HG03457 (cell line): ENCODE measurements around the gene NDUFB3.
"Not testable (repeated sequence)": the region's sequence is repeated elsewhere in the genome, so short reads cannot be mapped to it uniquely, and the experiment has no call there.

Experiments used
- ATAC-seq: cut with Tn5 transposase; IDR thresholded peaks from one replicate; pipeline ENCODE4 v1.9.1; 2021; ENCODE audit warnings: moderate number of reproducible peaks; ENCODE audit not compliant: unreplicated experiment

Gene NDUFB3

DNA sequence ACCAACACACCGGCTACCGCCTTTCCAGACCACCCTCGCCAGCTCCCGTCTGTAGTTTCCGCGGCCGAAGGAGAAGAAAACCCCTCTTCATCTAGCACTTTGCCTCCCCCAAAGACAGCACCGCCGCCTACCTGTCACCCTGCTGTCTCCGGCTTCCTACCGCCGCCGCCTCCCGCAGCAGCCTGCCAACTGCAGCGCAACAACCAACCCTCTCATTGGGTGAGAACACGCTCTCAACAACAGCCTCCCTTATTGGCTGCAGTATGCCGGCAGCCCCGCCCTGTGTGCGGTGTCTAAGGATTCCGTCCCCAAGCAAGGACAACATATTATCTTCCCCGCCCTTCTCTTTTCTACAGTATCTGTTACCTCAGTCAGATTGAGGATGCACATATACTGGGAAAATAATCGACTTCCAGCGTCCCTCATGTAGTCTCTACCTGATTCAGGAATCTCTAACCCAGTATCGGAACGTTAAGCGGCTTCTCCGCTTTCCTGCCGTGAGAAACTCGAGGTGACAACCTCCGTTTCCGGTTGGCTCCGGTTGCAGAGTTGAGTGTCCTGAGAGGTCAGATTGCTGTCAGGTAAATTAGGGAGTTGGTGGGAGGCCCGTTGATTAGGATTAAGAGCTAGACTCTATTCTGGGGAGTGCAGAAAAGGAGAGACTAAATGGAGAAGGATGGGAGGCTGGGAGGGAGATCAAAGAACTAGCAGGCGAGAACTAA, at the start of gene NDUFB3, which contains the start of gene HYCC2:
Gene NDUFB3, plus strand, starts transcription at position 523 of the 722 bp plus-strand sequence. CDS start 6,882 bp downstream, outside the sequence.
Gene HYCC2, minus strand, starts transcription at position 193 of the 722 bp plus-strand sequence. CDS start 47,662 bp downstream, outside the sequence.
- ATAC-seq: peak; percentile 96

DNA sequence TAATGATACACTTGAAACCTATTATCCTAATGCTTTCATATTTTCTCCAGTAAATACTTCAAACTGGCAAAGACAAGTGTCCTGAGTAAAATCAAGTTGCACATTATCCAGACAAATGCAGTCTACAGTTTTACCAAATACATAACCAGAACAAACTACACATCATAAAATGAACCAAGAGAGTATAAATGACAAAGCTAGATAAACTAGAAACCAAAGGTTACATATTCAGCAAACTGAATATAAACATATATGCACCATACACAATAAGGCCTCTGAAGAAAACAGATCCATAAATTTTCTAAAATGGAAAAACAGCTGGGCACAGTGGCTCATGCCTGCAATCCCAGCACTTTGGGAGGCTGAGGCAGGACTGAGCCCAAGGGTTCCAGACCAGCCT, 47.3 kb upstream of the NDUFB3 start:
- ATAC-seq: no peak

DNA sequence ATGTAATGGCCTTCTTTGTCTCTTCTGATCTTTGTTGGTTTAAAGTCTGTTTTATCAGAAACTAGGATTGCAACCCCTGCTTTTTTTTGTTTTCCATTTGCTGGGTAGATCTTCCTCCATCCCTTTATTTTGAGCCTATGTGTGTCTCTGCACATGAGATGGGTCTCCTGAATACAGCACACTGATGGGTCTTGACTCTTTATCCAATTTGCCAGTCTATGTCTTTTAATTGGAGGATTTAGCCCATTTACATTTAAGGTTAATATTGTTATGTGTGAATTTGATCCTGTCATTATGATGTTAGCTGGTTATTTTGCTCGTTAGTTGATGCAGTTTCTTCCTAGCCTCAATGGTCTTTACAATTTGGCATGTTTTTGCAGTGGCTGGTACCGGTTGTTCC, 37.4 kb upstream of the NDUFB3 start:
- not testable (repeated sequence) for ATAC-seq

DNA sequence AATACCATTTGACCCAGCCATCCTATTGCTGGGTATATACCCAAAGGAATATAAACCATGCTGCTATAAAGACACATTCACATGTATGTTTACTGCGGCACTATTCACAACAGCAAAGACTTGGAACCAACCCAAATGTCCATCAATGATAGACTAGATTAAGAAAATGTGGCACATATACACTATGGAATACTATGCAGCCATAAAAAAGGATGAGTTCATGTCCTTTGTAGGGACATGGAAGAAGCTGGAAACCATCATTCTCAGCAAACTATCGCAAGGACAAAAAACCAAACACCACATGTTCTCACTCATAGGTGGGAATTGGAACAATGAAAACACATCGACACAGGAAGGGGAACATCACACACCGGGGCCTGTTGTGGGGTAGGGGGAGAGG, 33.4 kb upstream of the NDUFB3 start:
- not testable (repeated sequence) for ATAC-seq

DNA sequence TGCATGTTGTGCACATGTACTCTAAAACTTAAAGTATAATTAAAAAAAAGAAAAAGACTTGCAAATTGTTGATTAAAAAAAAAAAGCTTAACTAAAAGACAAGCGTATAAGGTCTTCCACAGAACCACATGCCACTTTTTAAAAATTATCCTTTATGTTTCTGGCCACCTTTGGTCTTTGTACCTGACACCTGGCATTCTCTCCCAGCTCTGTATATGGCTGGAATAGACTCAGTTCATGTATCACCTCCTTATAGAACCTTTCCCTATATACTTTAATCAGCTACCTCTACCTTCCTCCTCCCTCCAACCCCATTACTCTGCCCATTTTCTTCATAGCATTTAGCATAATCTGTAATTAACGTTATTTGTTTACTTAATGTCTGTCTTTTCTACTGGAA, 32.9 kb upstream of the NDUFB3 start:
- ATAC-seq: no peak

DNA sequence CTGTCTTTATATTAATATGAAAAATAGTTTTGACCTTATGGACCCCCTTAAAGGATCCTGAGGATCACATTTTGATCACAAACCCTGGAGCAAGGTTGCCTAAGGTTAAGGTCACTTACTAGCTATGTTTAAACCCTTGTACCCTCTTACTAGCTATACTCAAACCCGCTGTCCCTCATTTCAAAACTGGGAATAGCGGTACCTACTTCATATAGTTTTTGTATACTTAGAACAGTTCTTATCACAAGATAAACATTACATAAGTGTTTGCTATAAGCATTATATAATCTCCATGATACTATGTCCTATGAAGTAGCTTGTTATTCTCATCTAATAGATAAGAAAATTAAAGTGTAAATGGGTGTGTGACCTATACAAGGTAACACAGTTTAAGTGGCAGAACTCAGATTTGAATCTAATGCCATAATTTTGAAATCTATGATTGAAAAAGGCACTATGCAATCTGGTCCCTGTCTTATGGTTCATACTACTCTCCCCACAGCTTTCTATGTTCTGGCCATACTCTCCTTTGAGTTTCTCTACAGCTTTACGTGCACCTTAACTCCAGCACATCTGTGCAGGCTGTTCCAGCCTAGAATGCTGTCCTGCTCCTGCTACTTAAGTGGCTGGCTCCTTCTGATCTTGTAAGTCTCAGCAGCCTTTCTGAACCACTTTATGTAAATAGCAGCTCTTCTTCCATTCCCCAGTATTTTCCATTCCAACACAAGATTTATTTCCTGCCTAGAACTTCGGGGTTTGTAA, 30.8 kb upstream of the NDUFB3 start:
- ATAC-seq: no peak

DNA sequence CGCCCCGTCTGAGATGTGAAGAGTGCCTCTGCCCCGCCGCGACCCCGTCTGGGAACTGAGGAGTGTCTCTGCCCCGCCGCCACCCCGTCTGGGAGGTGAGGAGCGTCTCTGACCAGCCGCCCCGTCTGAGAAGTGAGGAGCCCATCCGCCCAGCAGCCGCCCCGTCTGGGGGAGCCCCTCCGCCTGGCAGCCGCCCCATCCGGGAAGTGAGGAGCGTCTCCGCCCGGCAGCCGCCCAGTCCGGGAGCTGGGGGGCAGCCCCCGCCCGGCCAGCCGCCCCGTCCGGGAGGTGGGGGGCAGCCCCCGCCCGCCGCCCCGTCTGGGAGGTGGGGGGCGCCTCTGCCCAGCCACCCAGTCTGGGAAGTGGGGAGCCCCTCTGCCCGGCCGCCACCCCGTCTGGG, 29.4 kb upstream of the NDUFB3 start:
- not testable (repeated sequence) for ATAC-seq

DNA sequence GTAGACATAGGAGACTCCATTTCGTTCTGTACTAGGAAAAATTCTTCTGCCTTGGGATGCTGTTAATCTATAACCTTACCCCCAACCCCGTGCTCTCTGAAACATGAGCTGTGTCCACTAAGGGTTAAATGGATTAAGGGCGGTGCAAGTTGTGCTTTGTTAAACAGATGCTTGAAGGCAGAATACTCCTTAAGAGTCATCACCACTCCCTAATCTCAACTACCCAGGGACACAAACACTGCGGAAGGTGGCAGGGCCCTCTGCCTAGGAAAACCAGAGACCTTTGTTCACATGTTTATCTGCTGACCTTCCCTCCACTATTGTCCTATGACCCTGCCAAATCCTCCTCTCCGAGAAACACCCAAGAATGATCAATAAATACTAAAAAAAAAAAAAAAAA, 28.8 kb upstream of the NDUFB3 start:
- ATAC-seq: not testable (repeated sequence)

DNA sequence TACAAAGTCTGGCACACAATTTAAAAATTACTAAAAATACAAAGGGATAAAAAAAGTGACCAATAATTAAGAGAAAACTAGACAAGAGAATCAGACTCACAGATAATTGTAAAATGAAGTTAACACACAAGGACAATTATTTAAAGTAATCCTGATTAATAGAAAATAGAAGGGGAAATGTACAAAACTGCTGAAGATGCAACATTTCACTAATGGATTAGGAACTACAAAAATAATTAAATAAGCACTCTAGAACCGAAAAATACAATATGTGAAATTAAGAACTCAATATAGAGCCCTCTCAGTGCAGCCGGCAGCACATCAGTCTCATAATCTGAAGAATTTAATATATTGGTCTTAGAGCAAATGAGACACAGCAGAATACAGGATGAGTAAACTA, 24.9 kb upstream of the NDUFB3 start:
- no peak for ATAC-seq

DNA sequence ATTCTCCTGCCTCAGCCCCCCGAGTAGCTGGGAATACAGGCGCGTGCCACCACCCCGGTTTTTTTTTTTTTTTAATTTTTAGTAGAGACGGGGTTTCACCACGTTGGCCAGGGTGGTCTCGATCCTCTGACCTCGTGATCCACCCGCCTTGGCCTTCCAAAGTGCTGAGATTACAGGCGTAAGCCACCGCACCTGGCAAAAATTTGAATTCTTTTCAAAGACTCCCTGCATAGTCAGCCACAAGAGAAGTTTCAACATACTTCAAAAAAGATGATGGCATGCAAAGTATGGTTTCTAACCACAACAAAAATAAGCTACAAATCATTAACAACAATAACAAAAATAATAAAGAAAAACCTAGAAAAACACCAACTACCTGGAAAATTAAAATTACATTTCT, 22.3 kb upstream of the NDUFB3 start:
- ATAC-seq: no peak

DNA sequence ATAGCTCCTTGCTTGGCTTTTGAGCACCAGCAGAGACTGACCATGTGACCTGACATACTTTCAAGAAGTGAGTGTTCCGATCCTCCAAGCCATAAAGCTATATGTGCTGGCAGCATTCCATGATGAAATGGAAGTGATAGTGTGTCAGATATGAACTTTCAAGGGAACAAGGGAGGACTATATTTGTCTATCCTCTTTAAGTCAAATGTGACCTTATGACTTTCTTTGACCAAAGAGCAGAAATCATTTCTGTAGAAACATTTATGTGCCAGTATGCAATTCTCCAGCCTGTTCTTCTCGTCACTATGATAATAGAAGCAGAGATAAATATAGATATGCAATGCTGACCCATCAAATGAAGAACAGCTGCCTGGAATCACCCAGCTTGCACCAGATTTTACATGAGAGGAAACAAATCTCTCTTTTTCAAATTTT, 14.7 kb upstream of the NDUFB3 start:
- no peak for ATAC-seq

DNA sequence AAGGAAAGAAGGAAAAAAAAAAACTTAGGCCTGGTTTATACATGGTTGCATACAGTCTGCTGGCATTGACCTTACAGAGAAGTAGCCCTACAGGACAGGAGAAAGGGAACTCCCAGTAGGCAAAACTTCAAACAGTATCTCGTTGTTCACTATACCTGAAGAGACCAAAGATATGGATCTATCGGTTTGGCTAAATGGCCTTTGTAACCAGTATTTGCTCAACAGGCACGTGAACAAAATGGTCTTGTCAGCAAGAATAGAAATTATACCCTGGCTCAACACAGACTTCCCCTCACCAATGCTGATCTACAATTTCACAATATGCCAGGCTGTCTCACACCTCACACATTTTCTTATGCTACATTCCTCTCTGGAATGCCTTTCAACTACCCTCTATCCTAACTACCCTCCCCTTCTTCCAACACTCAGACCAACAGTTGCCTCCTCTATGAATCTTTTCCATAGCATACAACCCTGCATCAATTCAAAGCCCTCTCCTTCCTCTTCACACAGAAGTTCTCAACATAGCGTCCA, 14.0 kb upstream of the NDUFB3 start:
- no peak for ATAC-seq

DNA sequence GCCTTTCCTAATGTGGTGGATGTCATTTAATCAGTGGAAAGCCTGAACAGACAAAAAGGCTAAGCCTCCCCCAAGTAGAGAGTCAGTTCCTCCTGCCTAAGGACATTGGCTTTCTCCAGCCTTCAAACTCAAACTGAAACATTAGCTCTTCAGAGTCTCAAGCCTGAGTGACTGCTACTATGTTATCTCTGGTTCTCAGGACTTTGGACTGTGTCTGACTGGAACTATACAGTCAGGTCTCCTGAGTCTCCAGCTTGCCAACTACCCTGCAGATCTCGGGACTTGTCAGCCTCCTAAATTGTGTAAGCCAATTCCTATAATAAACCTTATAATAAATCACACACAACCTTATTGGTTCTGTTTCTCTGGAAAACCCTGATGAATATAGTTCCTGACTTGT, 12.9 kb upstream of the NDUFB3 start:
- ATAC-seq: no peak

DNA sequence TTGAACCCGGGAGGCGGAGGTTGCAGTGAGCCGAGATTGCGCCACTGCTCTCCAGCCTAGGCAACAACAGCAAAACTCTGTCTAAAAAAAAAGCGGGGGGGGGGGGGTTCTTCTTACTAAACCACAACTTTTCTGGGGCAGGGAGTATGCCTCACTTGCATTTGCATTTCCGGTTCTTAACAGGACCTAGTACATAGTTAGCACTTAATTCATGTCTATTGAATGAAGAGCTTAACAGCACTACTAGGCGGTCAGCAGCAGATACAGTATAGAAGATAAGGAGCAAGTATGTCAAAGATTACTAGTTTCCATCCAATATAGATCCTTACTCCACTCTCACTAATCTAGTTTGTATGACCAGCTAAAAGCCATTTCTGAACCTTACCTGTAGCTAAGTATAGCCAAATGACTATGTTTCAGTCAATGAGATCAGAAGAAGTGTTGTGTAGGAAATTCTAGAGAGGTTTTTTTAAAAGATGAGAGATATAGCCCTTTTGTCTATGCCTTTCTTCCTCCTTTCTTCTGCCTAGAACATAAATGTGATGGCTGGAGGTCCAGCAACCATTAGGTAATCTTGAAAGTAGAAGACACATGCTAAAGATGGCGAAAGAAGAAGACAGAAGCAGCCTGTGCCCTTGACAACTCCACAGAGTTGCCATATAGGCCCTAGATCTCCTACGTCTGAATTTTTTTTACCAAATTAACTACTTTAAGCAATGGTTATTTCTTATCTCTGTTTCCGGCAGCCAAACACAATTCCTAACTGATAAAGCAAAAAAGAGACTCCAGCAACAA, 11.6 kb upstream of the NDUFB3 start:
- ATAC-seq: no peak

DNA sequence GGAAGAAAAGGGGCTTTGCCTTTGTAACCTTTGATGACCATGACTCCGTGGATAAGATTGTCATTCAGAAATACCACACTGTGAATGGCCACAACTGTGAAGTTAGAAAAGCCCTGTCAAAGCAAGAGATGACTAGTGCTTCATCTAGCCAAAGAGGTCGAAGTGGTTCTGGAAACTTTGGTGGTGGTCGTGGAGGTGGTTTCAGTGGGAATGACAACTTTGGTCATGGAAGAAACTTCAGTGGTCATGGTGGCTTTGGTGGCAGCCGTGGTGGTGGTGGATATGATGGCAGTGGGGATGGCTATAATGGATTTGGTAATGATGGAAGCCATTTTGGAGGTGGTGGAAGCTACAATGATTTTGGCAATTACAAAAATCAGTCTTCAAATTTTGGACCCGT, 8.3 kb upstream of the NDUFB3 start:
- not testable (repeated sequence) for ATAC-seq

DNA sequence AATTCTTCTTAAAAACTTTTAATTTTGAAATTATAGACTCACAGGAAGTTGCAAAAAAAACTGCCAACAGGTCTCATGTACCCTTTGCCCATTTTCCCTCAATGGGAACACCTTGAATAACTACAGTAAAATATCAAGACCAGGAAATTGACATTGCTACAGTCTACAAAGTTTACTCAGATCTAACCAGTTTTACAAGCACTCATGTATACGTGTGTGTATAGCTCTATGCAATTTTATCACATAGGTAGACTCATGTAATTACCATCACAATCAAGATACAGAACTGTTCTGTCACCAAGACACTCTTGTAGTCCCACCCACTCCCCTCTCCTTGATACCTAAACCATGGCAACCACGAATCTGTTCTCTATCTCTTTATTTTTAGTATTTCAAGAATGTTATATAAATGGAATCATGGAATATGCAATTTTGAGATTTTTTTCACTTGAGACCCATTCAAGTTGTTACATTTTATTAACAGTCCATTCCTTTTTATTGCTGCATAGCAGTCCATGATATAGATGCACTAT, 6.9 kb upstream of the NDUFB3 start:
- ATAC-seq: no peak

DNA sequence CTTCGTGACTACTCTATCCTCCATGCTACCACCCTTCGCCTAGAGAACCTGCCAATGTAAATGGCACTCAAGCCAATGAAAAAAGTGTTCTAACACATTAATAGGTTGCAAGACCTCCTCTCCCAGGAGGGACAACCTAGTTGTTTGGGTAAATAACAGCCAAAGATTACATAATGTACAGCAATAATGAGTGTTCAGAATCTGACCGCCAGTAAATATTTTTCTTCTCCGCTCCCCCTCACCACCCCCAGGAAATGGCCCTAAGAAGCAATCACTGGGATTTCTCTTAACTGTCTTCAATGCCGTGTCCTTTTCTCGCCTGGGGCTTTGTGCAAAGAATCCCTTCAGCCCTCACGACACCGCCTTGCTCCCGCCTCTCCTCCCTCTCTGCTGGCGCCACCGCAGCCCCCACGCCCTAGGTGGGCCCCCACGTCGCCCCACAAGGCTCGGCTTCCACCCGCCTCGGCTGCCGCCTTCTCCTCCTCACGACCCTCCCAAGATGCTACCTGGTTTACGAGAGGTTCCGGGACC, 788 bp upstream of the NDUFB3 start:
- peak; percentile 23 for ATAC-seq

DNA sequence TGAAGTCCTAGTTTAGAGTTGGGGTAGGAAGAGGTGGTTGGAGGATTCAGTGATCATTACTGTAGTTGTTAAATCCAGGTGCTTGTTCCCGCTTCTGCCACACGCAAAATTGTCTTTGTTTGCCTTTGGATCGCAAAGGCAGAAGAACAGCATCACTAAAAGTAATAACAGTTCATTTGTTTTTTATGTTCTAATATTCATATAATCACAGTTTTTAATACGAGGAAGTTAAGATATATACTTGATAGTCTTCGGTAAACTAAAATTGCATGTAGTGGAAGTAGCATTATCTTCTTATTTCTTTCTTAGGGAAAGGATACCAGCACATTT, 365 bp downstream of the NDUFB3 start:
- no peak for ATAC-seq

DNA sequence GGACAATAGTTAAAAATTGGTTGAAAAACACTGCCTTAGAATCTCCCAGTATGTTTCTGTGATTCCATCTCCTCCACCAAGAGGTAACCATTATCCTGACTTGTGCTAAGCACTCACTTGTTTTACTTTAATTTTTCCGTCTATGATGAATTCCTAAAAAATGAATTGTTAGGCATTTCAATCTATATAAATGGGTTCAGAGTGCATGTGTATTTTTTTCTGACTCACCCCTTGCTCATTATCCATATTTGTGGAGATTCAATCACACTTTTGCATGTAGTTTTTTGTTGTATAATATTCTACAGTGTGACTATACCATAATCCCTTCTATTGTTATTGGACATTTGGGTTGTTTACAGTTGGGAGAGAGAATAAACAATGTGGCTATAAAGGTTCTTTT, 1.3 kb downstream of the NDUFB3 start:
- ATAC-seq: no peak

DNA sequence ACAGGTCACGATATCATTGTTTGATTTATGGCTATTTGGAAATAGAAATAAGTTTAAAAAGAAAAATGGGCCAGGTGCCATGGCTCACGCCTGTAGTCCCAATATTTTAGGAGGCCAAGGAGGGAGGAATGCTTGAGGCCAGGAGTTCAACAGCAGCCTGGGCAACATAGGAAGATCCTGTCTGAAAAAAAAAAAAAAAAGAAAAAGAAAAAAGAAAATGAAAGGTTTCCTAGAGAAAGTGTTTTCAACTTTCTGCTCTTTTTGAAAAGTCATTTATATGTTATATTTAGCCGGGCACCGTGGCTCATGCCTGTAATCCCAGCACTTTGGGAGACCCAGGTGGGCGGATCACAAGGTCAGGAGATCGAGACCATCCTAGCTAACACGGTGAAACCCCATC, 3.2 kb downstream of the NDUFB3 start:
- no peak for ATAC-seq

DNA sequence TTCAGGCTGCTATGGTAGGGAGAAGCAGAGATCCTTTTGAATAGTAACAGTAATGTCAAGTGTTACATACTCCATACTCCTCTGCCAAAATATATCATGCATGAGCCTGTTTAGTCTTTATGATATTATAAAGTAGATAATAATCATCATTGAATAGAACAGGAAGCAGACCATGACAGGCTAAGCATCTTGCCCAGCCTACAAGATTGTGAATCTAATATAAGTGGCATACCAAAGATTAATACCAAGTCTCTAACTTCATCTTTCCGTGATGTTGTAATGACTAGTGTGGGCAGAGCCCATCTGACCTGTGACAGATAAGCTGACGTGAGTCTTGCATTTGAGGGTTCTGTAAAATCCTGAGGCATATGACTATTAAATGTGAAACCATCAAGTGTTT, 13.1 kb downstream of the NDUFB3 start:
- ATAC-seq: no peak
